HepG2 (cell line): ENCODE results near the gene LMX1B. TPM values are rescaled to one million over a fixed set of nuclear protein-coding genes. Genes with fewer than 3 reads are reported as not detected.

ENCODE experiments used
- ATAC-seq: fragments of 200-7000 bp; cut with Tn5 transposase; 3 replicates; pipeline ENCODE4 v1.9.1; 2020; ENCODE audit warnings: mild to moderate bottlenecking, moderate library complexity
- BruUV-seq: library from RNA; stranded (reverse); fragments of 400-500 nt; replicated peaks from 2 replicates; lab custom pipeline; 2021; lab: Mats Ljungman, UMichigan
- CTCF ChIA-PET: fragments of 300-600 bp; formaldehyde crosslinking; extraction: SDS; loops from one replicate; lab custom pipeline; 2021; ENCODE audit warnings: low total read pairs, inconsistent platforms, low intra/inter-chr PET ratio; lab: Yijun Ruan, JAX
- POLR2A ChIA-PET: fragments of 350-600 bp; sonication (Branson Sonifier 250); formaldehyde crosslinking; loops from one replicate; lab custom pipeline; 2020; ENCODE audit warnings: antibody characterized with exemption, inconsistent platforms; lab: Yijun Ruan, JAX
- DNase-seq: peaks from one replicate; pipeline ENCODE4 v3.0.0-alpha.2; 2015; ENCODE audit warnings: low spot score
- FAIRE-seq: peaks from 3 replicates; lab custom pipeline; 2011; peaks lifted over from hg19 to GRCh38; lab: Jason Lieb, UNC
- H2AFZ ChIP-seq: one replicate; pipeline ENCODE4 v1.6.1; 2011; ENCODE audit warnings: low read length, inconsistent platforms
- H3K27ac ChIP-seq: fragments of 300-600 bp; 3 replicates; pipeline ENCODE4 v1.8.0; 2011; ENCODE audit warnings: mixed run types, mild to moderate bottlenecking, mixed read lengths, low read length, inconsistent platforms; ENCODE audit not compliant: insufficient read depth; ENCODE audit errors: extremely low read length
- H3K27me3 ChIP-seq, 2 experiments: fragments of 200-600 bp in 1 of 2; 2 replicates in 1 of 2; 3 replicates in 1 of 2; pipeline versions ENCODE4 v1.6.0 to v1.8.0; 2011; ENCODE audit warnings: low read length in 2 of 2, mild to moderate bottlenecking in 2 of 2, moderate library complexity in 2 of 2, inconsistent platforms in 1 of 2; ENCODE audit not compliant: insufficient read depth in 2 of 2, control insufficient read depth in 1 of 2
- H3K36me3 ChIP-seq, 2 experiments: fragments of 200-600 bp in 1 of 2; replicated peaks in 1 of 2; 2 replicates in 1 of 2; 3 replicates in 1 of 2; pipeline versions ENCODE4 v1.5.1 to v1.8.0; 2011; ENCODE audit warnings: low read length in 2 of 2, inconsistent platforms in 1 of 2; ENCODE audit not compliant: insufficient read depth in 2 of 2, control insufficient read depth in 1 of 2
- H3K4me1 ChIP-seq: 2 replicates; pipeline ENCODE4 v1.5.1; 2012; ENCODE audit warnings: low read length, inconsistent platforms; ENCODE audit not compliant: insufficient read depth
- H3K4me2 ChIP-seq: 2 replicates; pipeline ENCODE4 v1.6.0; 2011; ENCODE audit warnings: low read depth, low read length, inconsistent platforms
- H3K4me3 ChIP-seq, 3 experiments: fragments of 200-600 bp in 1 of 3; sonication (generic), shearing (Covaris generic) in 1 of 3; replicated peaks in 1 of 3; 2 replicates each; pipeline ENCODE4 v1.5.1; 2011 to 2016; ENCODE audit warnings: low read length in 3 of 3, inconsistent platforms in 2 of 3, low read depth in 2 of 3, mild to moderate bottlenecking in 2 of 3, control low read depth in 1 of 3, mixed read lengths in 1 of 3; ENCODE audit not compliant: insufficient read depth in 1 of 3
- H3K79me2 ChIP-seq: one replicate; pipeline ENCODE4 v1.6.1; 2011; ENCODE audit warnings: low read length, inconsistent platforms; ENCODE audit not compliant: insufficient read depth
- H3K9ac ChIP-seq: 2 replicates; pipeline ENCODE4 v1.6.0; 2011; ENCODE audit warnings: mild to moderate bottlenecking, low read depth, low read length, inconsistent platforms; ENCODE audit not compliant: insufficient read depth
- H3K9me3 ChIP-seq: 2 replicates; pipeline ENCODE4 v1.5.1; 2012; ENCODE audit warnings: mild to moderate bottlenecking, low read length
- H4K20me1 ChIP-seq: 2 replicates; pipeline ENCODE4 v1.6.0; 2011; ENCODE audit warnings: inconsistent platforms, mild to moderate bottlenecking, low read length, moderate library complexity; ENCODE audit not compliant: insufficient read depth
- ATF5 ChIP-seq: sonication (generic); formaldehyde crosslinking; IDR thresholded peaks from 2 replicates; pipeline ENCODE4 v1.4.0; 2020; ENCODE audit warnings: mild to moderate bottlenecking, low read depth, missing genetic modification reagents
- E2F2 ChIP-seq: sonication (generic); formaldehyde crosslinking; IDR thresholded peaks from 2 replicates; pipeline ENCODE4 v1.4.0; 2020; ENCODE audit warnings: missing genetic modification reagents, borderline replicate concordance
- HDAC2 ChIP-seq: sonication (generic); formaldehyde crosslinking; IDR thresholded peaks from 2 replicates; pipeline ENCODE4 v1.4.0; 2020; ENCODE audit warnings: missing genetic modification reagents
- IKZF1 ChIP-seq: fragments of 450-650 bp; IDR thresholded peaks from 2 replicates; pipeline ENCODE4 v1.7.1; 2016
- MAFF ChIP-seq: IDR thresholded peaks from 2 replicates; pipeline ENCODE4 v1.6.1; 2011; ENCODE audit warnings: low read depth, low read length, improper control_type of control experiment
- MTERF4 ChIP-seq: sonication (generic); formaldehyde crosslinking; IDR thresholded peaks from 2 replicates; pipeline ENCODE4 v1.8.0; 2023; ENCODE audit warnings: mild to moderate bottlenecking, missing genetic modification reagents
- REXO4 ChIP-seq: sonication (generic); formaldehyde crosslinking; IDR thresholded peaks from 2 replicates; pipeline ENCODE4 v1.8.0; 2022; ENCODE audit warnings: missing genetic modification reagents, mild to moderate bottlenecking, borderline replicate concordance
- SMARCE1 ChIP-seq: fragments of 450-650 bp; IDR thresholded peaks from 2 replicates; pipeline ENCODE4 v1.6.1; 2017; ENCODE audit warnings: borderline replicate concordance
- TFAP4 ChIP-seq: sonication (generic); IDR thresholded peaks from 2 replicates; pipeline ENCODE4 v1.6.1; 2016; ENCODE audit warnings: low read depth, borderline replicate concordance
- ZFYVE20 ChIP-seq: sonication (generic); formaldehyde crosslinking; IDR thresholded peaks from 2 replicates; pipeline ENCODE4 v1.8.0; 2023; ENCODE audit warnings: low read depth, mild to moderate bottlenecking, moderate library complexity, missing genetic modification reagents, borderline replicate concordance
- ZNF18 ChIP-seq: sonication (generic); formaldehyde crosslinking; IDR thresholded peaks from 2 replicates; pipeline ENCODE4 v1.8.0; 2022; ENCODE audit warnings: mild to moderate bottlenecking, missing genetic modification reagents; ENCODE audit not compliant: insufficient replicate concordance
- ZNF335 ChIP-seq: sonication (generic); formaldehyde crosslinking; IDR thresholded peaks from 2 replicates; pipeline ENCODE4 v1.4.0; 2020; ENCODE audit warnings: missing genetic modification reagents
- ZNF432 ChIP-seq: sonication (generic); formaldehyde crosslinking; IDR thresholded peaks from 2 replicates; pipeline ENCODE4 v1.5.0; 2020; ENCODE audit warnings: missing genetic modification reagents, mild to moderate bottlenecking, borderline replicate concordance
- ZNF576 ChIP-seq: sonication (generic); formaldehyde crosslinking; IDR thresholded peaks from 2 replicates; pipeline ENCODE4 v1.4.0; 2020; ENCODE audit warnings: mild to moderate bottlenecking, missing genetic modification reagents
- ZNF816 ChIP-seq: sonication (generic); formaldehyde crosslinking; IDR thresholded peaks from 2 replicates; pipeline ENCODE4 v1.8.0; 2022; ENCODE audit warnings: missing genetic modification reagents, mild to moderate bottlenecking, borderline replicate concordance
- ZSCAN21 ChIP-seq: sonication (generic); formaldehyde crosslinking; IDR thresholded peaks from 2 replicates; pipeline ENCODE4 v1.8.0; 2022; ENCODE audit warnings: mild to moderate bottlenecking, missing genetic modification reagents, moderate library complexity, borderline replicate concordance
- WGBS: methylation state at CpG from one replicate; pipeline ENCODE4 v1.1.6; 2017; ENCODE audit warnings: low lambda C conversion rate; 5-methylcytosine and 5-hydroxymethylcytosine counted together
- in situ Hi-C: cut with HindIII; loops from 2 replicates; pipeline ENCODE4 v1.10.0; 2017; ENCODE audit warnings: low pct_unique_long_range_greater_than_20kb; ENCODE audit not compliant: extremely low pct_ligation_motif_present
- intact Hi-C: fragments of 100-400 bp; cut with micrococcal nuclease; formaldehyde crosslinking; loops from one replicate; pipeline ENCODE4 v1.10.0; 2022; ENCODE audit not compliant: unreplicated experiment
- polyA plus RNA-seq, 8 experiments: library from polyadenylated mRNA; depleted of rRNA in 3 of 8; stranded (reverse) in 7 of 8; unstranded in 1 of 8; fragments of >200 nt; fragmentation: Illumina TruSeq in 4 of 8; extraction: Trizol in 4 of 8; gene quantifications; 2 replicates each; pipeline versions ENCODE4 v1.2.1 to v1.2.3, GENCODE V29; 2011 to 2016; ENCODE audit warnings: low read depth in 4 of 8, missing spikeins in 1 of 8, mixed read lengths in 1 of 8; ENCODE audit not compliant: insufficient read depth in 1 of 8
- total RNA-seq, 5 experiments: library from RNA; depleted of rRNA; stranded (reverse); fragments of >200 nt; fragmentation: Illumina TruSeq; extraction: Trizol; gene quantifications; 2 replicates each; pipeline ENCODE4 v1.2.3, GENCODE V29; 2016; ENCODE audit warnings: low read depth in 1 of 5

The LMX1B gene
- total and polyA plus RNA-seq, 2 of the 13 experiments (the other 11 are each of a cell fraction or from before 2014, with no cell fraction given) = not detected

- H3K27me3 ChIP-seq = peaks cover 12 to 87% of the 10 kb centered on the region in 2 experiments; a peak in 3 of 5 replicates
- BruUV-seq = no TSS peak
- H3K4me3 ChIP-seq = no peak overlapping the region
- ATAC-seq = no peak
- H3K27ac ChIP-seq = no peak overlapping the region
- H4K20me1 ChIP-seq = 0 out of 2 replicates have a peak, but pooled peaks cover 4% of the 10 kb centered on the region
- FAIRE-seq = no peak
- WGBS = 20% methylated on average over 2 of the region's 3 CpGs
- no peak overlapping the region for H3K4me2 ChIP-seq
- no peaks in the 10 kb centered on the region for H3K4me1 ChIP-seq
- POLR2A ChIA-PET = no interaction called here
- H3K79me2 ChIP-seq = no peaks in the 10 kb centered on the region
- H3K9me3 ChIP-seq = no peaks in the 10 kb centered on the region
- H3K9ac ChIP-seq = no peak overlapping the region
- H3K36me3 ChIP-seq = no peaks in the 10 kb centered on the region
- intact Hi-C loops = no loop called here
- no peak overlapping the region for H2AFZ ChIP-seq
- DNase-seq = no peak
- in situ Hi-C loops = no loop called here
- CTCF ChIA-PET = no interaction called here
- TF ChIP-seq ZNF816 (CRISPR knock-in tag) (no peak), HDAC2 (no peak), ZNF335 (CRISPR knock-in tag) (no peak), E2F2 (CRISPR knock-in tag) (no peak), MTERF4 (no peak), ZNF576 (CRISPR knock-in tag) (no peak), ZSCAN21 (CRISPR knock-in tag) (no peak), ZFYVE20 (no peak), ATF5 (no peak), ZNF18 (CRISPR knock-in tag) (no peak), ZNF432 (no peak), REXO4 (CRISPR knock-in tag) (no peak), IKZF1 (no peak), MAFF (no peak), TFAP4 (no peak), SMARCE1 (no peak)
Measured at GRCh38 chr9:126697330-126697729, 83.6 kb downstream of the LMX1B start.
